K562 (cell line): ENCODE data around the gene AP4E1. TPM values are rescaled to one million over a fixed set of nuclear protein-coding genes. Genes with fewer than 3 reads are reported as not detected.
A peak's percentile ranks its signal among the peaks of the same experiment; 100 is the strongest.
"Not testable (repeated sequence)": the region's sequence is repeated elsewhere in the genome, so short reads cannot be mapped to it uniquely, and the experiment has no call there.

Source experiments
- ATAC-seq: fragments of 200-7000 bp; cut with Tn5 transposase; 3 replicates; pipeline ENCODE4 v1.9.1; 2020; ENCODE audit warnings: moderate library complexity
- BruUV-seq: library from RNA; stranded (reverse); fragments of 400-500 nt; replicated peaks from 2 replicates; lab custom pipeline; 2021; lab: Mats Ljungman, UMichigan
- CTCF ChIA-PET: fragments of 300-600 bp; formaldehyde crosslinking; extraction: SDS; loops from one replicate; lab custom pipeline; 2021; ENCODE audit warnings: low intra/inter-chr PET ratio; lab: Yijun Ruan, JAX
- POLR2A ChIA-PET: fragments of 300-600, 350-650 bp; sonication (Branson Sonifier 250); formaldehyde crosslinking; extraction: SDS; loops from one replicate; lab custom pipeline; 2021; ENCODE audit warnings: antibody characterized with exemption, inconsistent platforms; lab: Yijun Ruan, JAX
- DNase-seq, 4 experiments: peaks; one replicate each; pipeline versions ENCODE4 v3.0.0 to v3.0.0-alpha.2; 2011 to 2018; ENCODE audit warnings: low spot score in 3 of 4, mixed read lengths in 3 of 4; ENCODE audit errors: extremely low read depth in 1 of 4
- FAIRE-seq: peaks from 2 replicates; lab custom pipeline; 2011; peaks lifted over from hg19 to GRCh38; lab: Jason Lieb, UNC
- H2AFZ ChIP-seq: 2 replicates; pipeline ENCODE4 v1.6.0; 2011; ENCODE audit warnings: low read depth, low read length, control low read depth, inconsistent platforms
- H3K27ac ChIP-seq: fragments of 200-600 bp; 3 replicates; pipeline ENCODE4 v1.8.0; 2011; ENCODE audit warnings: low read depth, mild to moderate bottlenecking, control low read depth, inconsistent platforms, low read length, moderate library complexity, mixed read lengths; ENCODE audit errors: extremely low read depth
- H3K27me3 ChIP-seq, 2 experiments: fragments of 300-600 bp in 1 of 2; 2 replicates in 1 of 2; 3 replicates in 1 of 2; pipeline versions ENCODE4 v1.6.0 to v1.8.0; 2011; ENCODE audit warnings: inconsistent platforms in 2 of 2, low read length in 2 of 2, mild to moderate bottlenecking in 1 of 2, mixed read lengths in 1 of 2, moderate library complexity in 1 of 2; ENCODE audit not compliant: control insufficient read depth in 2 of 2, insufficient read depth in 2 of 2
- H3K36me3 ChIP-seq: fragments of 300-600 bp; 3 replicates; pipeline ENCODE4 v1.8.0; 2011; ENCODE audit warnings: mild to moderate bottlenecking, low read length, inconsistent platforms; ENCODE audit not compliant: control insufficient read depth, insufficient read depth
- H3K4me1 ChIP-seq, 2 experiments: fragments of 200-600 bp in 1 of 2; replicated peaks in 1 of 2; 2 replicates in 1 of 2; 3 replicates in 1 of 2; pipeline versions ENCODE4 v1.5.1 to v1.8.0; 2011; ENCODE audit warnings: inconsistent platforms in 2 of 2, low read length in 2 of 2, mild to moderate bottlenecking in 1 of 2, mixed read lengths in 1 of 2, moderate library complexity in 1 of 2; ENCODE audit not compliant: control insufficient read depth in 2 of 2, insufficient read depth in 2 of 2
- H3K4me2 ChIP-seq: 2 replicates; pipeline ENCODE4 v1.6.1; 2011; ENCODE audit warnings: low read length, control low read depth, inconsistent platforms, mixed read lengths; ENCODE audit not compliant: insufficient read depth
- H3K4me3 ChIP-seq: fragments of 200-600 bp; sonication (generic), shearing (Covaris generic); 2 replicates; pipeline ENCODE4 v1.5.1; 2016; ENCODE audit warnings: control low read depth, inconsistent platforms
- H3K79me2 ChIP-seq: fragments of 200-600 bp; 3 replicates; pipeline ENCODE4 v1.8.0; 2011; ENCODE audit warnings: low read length, inconsistent platforms; ENCODE audit not compliant: control insufficient read depth, insufficient read depth
- H3K9ac ChIP-seq, 2 experiments: 2 replicates each; pipeline versions ENCODE4 v1.6.0 to v1.6.1; 2011; ENCODE audit warnings: low read depth in 2 of 2, low read length in 2 of 2, control low read depth in 1 of 2, inconsistent platforms in 1 of 2, mild to moderate bottlenecking in 1 of 2, mixed read lengths in 1 of 2; ENCODE audit not compliant: insufficient read depth in 1 of 2
- H3K9me1 ChIP-seq: one replicate; pipeline ENCODE4 v1.6.0; 2011; ENCODE audit warnings: inconsistent platforms, mild to moderate bottlenecking, low read length, moderate library complexity; ENCODE audit not compliant: control insufficient read depth, insufficient read depth
- H3K9me3 ChIP-seq: replicated peaks from 2 replicates; pipeline ENCODE4 v1.5.1; 2011; ENCODE audit warnings: low read depth, low read length, inconsistent platforms; ENCODE audit not compliant: control insufficient read depth, insufficient read depth
- H4K20me1 ChIP-seq: replicated peaks from 2 replicates; pipeline ENCODE4 v1.6.1; 2011; ENCODE audit warnings: low read length, inconsistent platforms, mixed read lengths; ENCODE audit not compliant: control insufficient read depth, insufficient read depth
- AFF1 ChIP-seq, 2 experiments: fragments of 450-650 bp; IDR thresholded peaks; 2 replicates each; pipeline ENCODE4 v1.6.1; 2018; ENCODE audit warnings: mild to moderate bottlenecking in 2 of 2, low read depth in 1 of 2; ENCODE audit not compliant: partially characterized antibody in 2 of 2
- ARNT ChIP-seq, 2 experiments: fragments of 450-650 bp; IDR thresholded peaks; 2 replicates each; pipeline ENCODE4 v1.6.1; 2016; ENCODE audit warnings: mild to moderate bottlenecking in 1 of 2
- ATF1 ChIP-seq, 2 experiments: fragments of 450-650 bp in 1 of 2; IDR thresholded peaks; 2 replicates each; pipeline ENCODE4 v1.6.1; 2016; ENCODE audit warnings: missing compliant biosample characterization in 1 of 2, missing genetic modification characterization in 1 of 2
- CTBP1 ChIP-seq: fragments of 450-650 bp; IDR thresholded peaks from 2 replicates; pipeline ENCODE4 v1.6.1; 2016; ENCODE audit warnings: borderline replicate concordance
- CXXC5 ChIP-seq: fragments of 250-450 bp; sonication (Bioruptor Pico); IDR thresholded peaks from 2 replicates; pipeline ENCODE4 v1.8.0; 2022; ENCODE audit warnings: inconsistent platforms, mild to moderate bottlenecking, moderate library complexity
- DPF2 ChIP-seq: fragments of 450-650 bp; IDR thresholded peaks from 2 replicates; pipeline ENCODE4 v1.6.1; 2016
- FOXK2 ChIP-seq, 2 experiments: fragments of 450-650 bp; IDR thresholded peaks in 1 of 2; conservative IDR thresholded peaks in 1 of 2; 2 replicates each; pipeline ENCODE4 v1.6.1; 2016; ENCODE audit warnings: low read depth in 2 of 2, mild to moderate bottlenecking in 1 of 2
- NR2C2 ChIP-seq, 2 experiments: fragments of 200-800 bp in 1 of 2; sonication (Bioruptor generic) in 1 of 2; sonication (generic) in 1 of 2; formaldehyde crosslinking in 1 of 2; IDR thresholded peaks; 2 replicates each; pipeline versions ENCODE4 v1.6.1 to v1.8.0; 2016 to 2022; ENCODE audit warnings: mild to moderate bottlenecking in 1 of 2, missing compliant biosample characterization in 1 of 2, missing genetic modification characterization in 1 of 2, missing genetic modification reagents in 1 of 2
- POLR2H ChIP-seq: IDR thresholded peaks from 2 replicates; pipeline ENCODE4 v1.6.1; 2016; ENCODE audit warnings: missing genetic modification characterization, low read depth, mild to moderate bottlenecking, control low read depth, missing compliant biosample characterization, moderate library complexity
- SMARCA4 ChIP-seq: fragments of 450-650 bp; IDR thresholded peaks from 2 replicates; pipeline ENCODE4 v1.6.1; 2016
- SMARCA5 ChIP-seq: fragments of 450-650 bp; IDR thresholded peaks from 2 replicates; pipeline ENCODE4 v1.6.1; 2016
- SUPT5H ChIP-seq: fragments of 450-650 bp; IDR thresholded peaks from 2 replicates; pipeline ENCODE4 v1.6.1; 2016
- TAF9B ChIP-seq: fragments of 450-650 bp; IDR thresholded peaks from 2 replicates; pipeline ENCODE4 v1.6.1; 2018; ENCODE audit warnings: mild to moderate bottlenecking; ENCODE audit not compliant: partially characterized antibody
- ZBTB11 ChIP-seq, 3 experiments: fragments of 200-800 bp in 1 of 3; fragments of 250-450 bp in 1 of 3; fragments of 450-650 bp in 1 of 3; sonication (Bioruptor Pico) in 1 of 3; sonication (Bioruptor generic) in 1 of 3; formaldehyde crosslinking in 1 of 3; IDR thresholded peaks; 2 replicates each; pipeline versions ENCODE4 v1.6.1 to v1.8.0; 2016 to 2022; ENCODE audit warnings: mild to moderate bottlenecking in 2 of 3, missing genetic modification characterization in 2 of 3, missing compliant biosample characterization in 1 of 3, moderate library complexity in 1 of 3
- WGBS: fragments of 100-300 bp; shearing (Covaris generic); methylation state at CpG from one replicate; pipeline ENCODE4 v1.1.6; 2016; ENCODE audit warnings: low coverage, mixed read lengths; ENCODE audit not compliant: insufficient coverage; ENCODE audit errors: missing lambda C conversion rate; 5-methylcytosine and 5-hydroxymethylcytosine counted together
- in situ Hi-C: fragments of 300-500 bp; cut with MboI; formaldehyde crosslinking; loops from 4 replicates; pipeline ENCODE4 v1.15.0; 2018; ENCODE audit warnings: inconsistent platforms, mixed read lengths
- intact Hi-C: fragments of 100-400 bp; cut with micrococcal nuclease; formaldehyde crosslinking; loops from 2 replicates; pipeline ENCODE4 v1.14.2; 2022
- polyA plus RNA-seq, 8 experiments: library from polyadenylated mRNA; depleted of rRNA in 4 of 8; stranded (reverse) in 5 of 8; unstranded in 3 of 8; fragments of >200 nt; fragmentation: Nextera tagmentation in 2 of 8; fragmentation: Illumina TruSeq in 1 of 8; extraction: Ambion mirVana in 2 of 8; extraction: Trizol in 1 of 8; gene quantifications; 2 replicates each; pipeline versions ENCODE4 v1.2.1 to v1.2.3, GENCODE V29; 2011 to 2014; ENCODE audit warnings: inconsistent platforms in 1 of 8, missing spikeins in 1 of 8
- total RNA-seq, 7 experiments: library from RNA; depleted of rRNA in 6 of 7; stranded (reverse); fragments of >200 nt in 6 of 7; fragmentation: Illumina TruSeq in 2 of 7; extraction: Trizol in 2 of 7; gene quantifications; 2 replicates each; pipeline versions ENCODE4 v1.2.1 to v1.2.3, GENCODE V29; 2011 to 2021; ENCODE audit warnings: low replicate concordance in 1 of 7

The AP4E1 gene
- total and polyA plus RNA-seq, 9 of the 15 experiments (the other 6 are each of a cell fraction or from before 2014, with no cell fraction given) = 1.3 to 11.5 (median 4.4) TPM

GRCh38 chr15:51037474-51037873, 129.0 kb downstream of the AP4E1 start:
- in situ Hi-C loops; TF ChIP-seq NR2C2, ATF1 (CRISPR knock-in tag; IDR thresholded peaks at IDR 0.05): not testable (repeated sequence)
- DNase-seq = peak in 1 of 4 experiments; percentile 32
- 5% methylated on average over 11 of the region's 13 CpGs for WGBS
- TF ChIP-seq AFF1 (IDR thresholded peaks at IDR 0.05; ENCODE audit: low read depth in 1 of 2, partially characterized antibody in 2 of 2) = peak in 1 of 2 experiments; percentile 45
- peak; percentile 18; the same call in 1 of the 2 replicates for TF ChIP-seq DPF2
- peak; percentile 70 for TF ChIP-seq POLR2H
- peak in 1 of 3 experiments; percentile 10; a peak in 1 of 6 replicates for TF ChIP-seq ZBTB11 (CRISPR knock-in tag; IDR thresholded peaks at IDR 0.05)
- TF ChIP-seq ARNT (IDR thresholded peaks at IDR 0.05) = peak in 1 of 2 experiments; percentile 44; a peak in 1 of 4 replicates
- TF ChIP-seq NR2C2 (tag; IDR thresholded peaks at IDR 0.05) = peak; percentile 38; the same call in 1 of the 2 replicates
- 0 out of 2 replicates have a peak, but pooled peaks have one; percentile 39 for TF ChIP-seq SMARCA4
- TF ChIP-seq CTBP1 = peak; percentile 48
- TF ChIP-seq FOXK2 (conservative IDR thresholded peaks at IDR 0.05 in 1 of 2, IDR thresholded peaks at IDR 0.05 in 1 of 2; ENCODE audit: low read depth in 2 of 2) = peak in 1 of 2 experiments; percentile 36; a peak in 1 of 4 replicates
- TF ChIP-seq SMARCA5 = peak; percentile 56; the same call in 1 of the 2 replicates
- TF ChIP-seq TAF9B = peak; percentile 85
- peak; percentile 34 for TF ChIP-seq CXXC5 (CRISPR knock-in tag)
- peak; percentile 69 for TF ChIP-seq SUPT5H
- 0 out of 2 replicates have a peak, but pooled peaks have one; percentile 20 for TF ChIP-seq ATF1 (tag; IDR thresholded peaks at IDR 0.05)

More at GRCh38 chr15:51037474-51037873, 129.0 kb downstream of the AP4E1 start:
- H3K27me3 ChIP-seq, H3K36me3 ChIP-seq, POLR2A ChIA-PET, FAIRE-seq, H3K9me3 ChIP-seq, CTCF ChIA-PET, H3K9me1 ChIP-seq, H4K20me1 ChIP-seq, intact Hi-C loops: not testable (repeated sequence)
- Histone ChIP-seq H3K4me3 (peak overlapping the region; percentile 42), H3K4me1 (peaks cover 5 to 13% of the 10 kb centered on the region in 2 experiments; a peak in 4 of 5 replicates), H2AFZ (peak overlapping the region; percentile 98), H3K9ac (peak overlapping the region; percentile 66 to 88), H3K79me2 (peaks cover 19% of the 10 kb centered on the region), H3K27ac (peak overlapping the region; percentile 74), H3K4me2 (peak overlapping the region; percentile 96)
- TSS peak; percentile 73 for BruUV-seq
- ATAC-seq = peak; percentile 69
